ENCODE data around the gene RAB6B. TPM values are rescaled to one million over a fixed set of nuclear protein-coding genes. Genes with fewer than 3 reads are reported as not detected.

Gene RAB6B
- total and polyA plus RNA-seq, 2 of the 8 experiments (the other 6 are each of a cell fraction or from before 2014, with no cell fraction given), result 7.9 to 15.6 TPM

GRCh38 chr3:133927540-133928066 lies 31.9 kb upstream of the RAB6B start (continued):
- TF ChIP-seq CBX8 (IDR thresholded peaks at IDR 0.05; ENCODE audit: borderline replicate concordance, low read depth, low read length), result no peak
- no peak for TF ChIP-seq ATF2 (IDR thresholded peaks at IDR 0.05; ENCODE audit: low read length)
- no peak for TF ChIP-seq BCL11A (IDR thresholded peaks at IDR 0.05; ENCODE audit: low read depth in 2 of 2, low read length in 2 of 2)
- TF ChIP-seq EGR1 (IDR thresholded peaks at IDR 0.05; ENCODE audit: borderline replicate concordance, low read depth, low read length), result peak; percentile 93
- TF ChIP-seq HDAC2 (IDR thresholded peaks at IDR 0.05; ENCODE audit: borderline replicate concordance in 1 of 2, low read depth in 2 of 2, low read length in 2 of 2), result 0 out of 4 replicates have a peak, but pooled peaks of 1 of the 2 experiments have one; percentile 51
- TF ChIP-seq MAFK (IDR thresholded peaks at IDR 0.05; ENCODE audit: low read depth, low read length), result no peak
- TF ChIP-seq RNF2 (IDR thresholded peaks at IDR 0.05; ENCODE audit: borderline replicate concordance, low read depth, low read length, missing control alignments, poor library complexity, severe bottlenecking), result no peak

Measured in H1 (cell line).